Testis (tissue), 3 donors: ENCODE data around the gene ZNF775. TPM values are rescaled to one million over a fixed set of nuclear protein-coding genes. Genes with fewer than 3 reads are reported as not detected.
A peak's percentile ranks its signal among the peaks of the same experiment; 100 is the strongest.

Experiments
- DNase-seq: peaks from one replicate; pipeline ENCODE4 v3.0.0-alpha.2; 2019
- H3K27ac ChIP-seq, 2 donors: fragments of 200-600 bp; sonication (generic); one replicate each; pipeline ENCODE4 v1.5.1; 2019
- H3K27me3 ChIP-seq: fragments of 200-600 bp; sonication (generic); one replicate; pipeline ENCODE4 v1.5.1; 2019
- H3K36me3 ChIP-seq: fragments of 200-600 bp; sonication (generic); one replicate; pipeline ENCODE4 v1.5.1; 2017; ENCODE audit warnings: low read depth; ENCODE audit errors: missing control alignments
- H3K4me1 ChIP-seq: fragments of 200-600 bp; sonication (generic); one replicate; pipeline ENCODE4 v1.5.1; 2019
- H3K4me3 ChIP-seq, 2 donors: fragments of 200-600 bp; sonication (generic); one replicate each; pipeline ENCODE4 v1.5.1; 2017 to 2019
- H3K9me3 ChIP-seq: fragments of 200-600 bp; sonication (generic); one replicate; pipeline ENCODE4 v1.5.1; 2017
- POLR2A ChIP-seq: fragments of 450-650 bp; IDR thresholded peaks from one replicate; pipeline ENCODE4 v1.6.1; 2017; ENCODE audit warnings: antibody characterized with exemption, mild to moderate bottlenecking, moderate library complexity
- WGBS, 2 donors: methylation state at CpG; one replicate each; pipeline ENCODE4 v1.1.5; 2018; 5-methylcytosine and 5-hydroxymethylcytosine counted together
- intact Hi-C: fragments of 100-400 bp; cut with DNase I; formaldehyde crosslinking; loops from one replicate; pipeline ENCODE4 v1.15.1; 2023; ENCODE audit warnings: low total_unique reads
- polyA plus RNA-seq: library from polyadenylated mRNA; stranded (reverse); fragments of 350-450 nt; fragmentation: Illumina TruSeq; extraction: RNeasy Lipid Tissue Mini Kit (QIAGEN cat#74804); gene quantifications from one replicate; pipeline ENCODE4 v1.2.3, GENCODE V29; 2014; ENCODE audit warnings: low read depth, low replicate concordance; ENCODE audit not compliant: insufficient read depth
- total RNA-seq, 2 donors: library from RNA; depleted of rRNA; stranded (reverse); fragments of >200 nt; gene quantifications; one replicate each; pipeline ENCODE4 v1.2.3, GENCODE V29; 2016
- TF ChIP-seq, protein P1 (sequence below), 3 experiments: fragments of 450-650 bp in 2 of 3; fragments of 200-600 bp in 1 of 3; sonication (generic) in 1 of 3; IDR thresholded peaks; one replicate each; pipeline ENCODE4 v1.5.1; 2016 to 2019; ENCODE audit warnings: antibody characterized with exemption in 3 of 3, mild to moderate bottlenecking in 2 of 3, moderate library complexity in 1 of 3

ZNF775 gene
- total and polyA plus RNA-seq, 3 donors from 2014 or later: 5.2 to 14.1 (median 11.0) TPM

DNA sequence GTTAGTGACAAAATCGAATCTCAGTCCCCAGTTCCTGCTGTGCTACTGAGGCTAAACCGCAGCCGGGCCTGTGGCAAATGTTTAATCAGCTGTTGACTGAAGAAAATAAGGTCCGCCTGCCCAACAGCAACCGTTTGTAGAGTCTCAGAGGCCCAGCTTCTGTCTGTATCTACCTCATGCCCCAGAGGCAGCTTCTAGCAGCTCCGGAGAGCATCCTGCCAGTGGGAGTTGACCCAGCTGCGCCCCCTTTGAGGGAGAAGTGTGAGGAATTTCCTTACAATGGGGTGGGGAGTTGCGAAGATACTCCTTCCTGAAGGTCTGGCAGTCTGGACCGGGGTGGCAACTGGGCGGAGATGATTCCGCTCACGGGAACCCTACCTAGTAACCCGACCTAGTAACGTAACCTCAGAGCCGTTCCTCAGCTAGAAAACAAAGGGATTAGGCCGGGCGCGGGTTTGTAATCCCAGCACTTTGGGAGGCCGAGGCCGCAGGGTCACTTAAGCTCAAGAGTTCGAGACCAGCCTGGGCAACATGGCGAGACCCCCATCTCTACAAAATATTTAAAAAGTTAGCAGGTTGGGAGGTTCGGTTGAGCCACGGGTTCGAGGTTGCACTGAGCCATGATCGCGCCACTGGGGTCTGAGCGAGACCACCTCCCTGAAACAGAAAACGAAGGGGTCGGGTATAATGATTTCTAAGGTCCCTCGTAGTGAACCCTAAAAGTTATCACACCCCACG, 846 bp upstream of the ZNF775 start:
- WGBS, 2 donors: 7 to 9% methylated on average over 9 to 32 of the region's 32 CpGs
- intact Hi-C loops: no loop called here
- peak overlapping the region; percentile 75 to 81 for H3K27ac ChIP-seq
- H3K4me3 ChIP-seq: peak overlapping the region; percentile 78 to 89
- H3K4me1 ChIP-seq: peaks cover 20% of the 10 kb centered on the region
- H3K9me3 ChIP-seq: no peaks in the 10 kb centered on the region
- TF ChIP-seq, protein P1, sequence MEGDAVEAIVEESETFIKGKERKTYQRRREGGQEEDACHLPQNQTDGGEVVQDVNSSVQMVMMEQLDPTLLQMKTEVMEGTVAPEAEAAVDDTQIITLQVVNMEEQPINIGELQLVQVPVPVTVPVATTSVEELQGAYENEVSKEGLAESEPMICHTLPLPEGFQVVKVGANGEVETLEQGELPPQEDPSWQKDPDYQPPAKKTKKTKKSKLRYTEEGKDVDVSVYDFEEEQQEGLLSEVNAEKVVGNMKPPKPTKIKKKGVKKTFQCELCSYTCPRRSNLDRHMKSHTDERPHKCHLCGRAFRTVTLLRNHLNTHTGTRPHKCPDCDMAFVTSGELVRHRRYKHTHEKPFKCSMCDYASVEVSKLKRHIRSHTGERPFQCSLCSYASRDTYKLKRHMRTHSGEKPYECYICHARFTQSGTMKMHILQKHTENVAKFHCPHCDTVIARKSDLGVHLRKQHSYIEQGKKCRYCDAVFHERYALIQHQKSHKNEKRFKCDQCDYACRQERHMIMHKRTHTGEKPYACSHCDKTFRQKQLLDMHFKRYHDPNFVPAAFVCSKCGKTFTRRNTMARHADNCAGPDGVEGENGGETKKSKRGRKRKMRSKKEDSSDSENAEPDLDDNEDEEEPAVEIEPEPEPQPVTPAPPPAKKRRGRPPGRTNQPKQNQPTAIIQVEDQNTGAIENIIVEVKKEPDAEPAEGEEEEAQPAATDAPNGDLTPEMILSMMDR (IDR thresholded peaks at IDR 0.05): no peak
- TF ChIP-seq POLR2A: no peak
- DNase-seq: no peak
- no peaks in the 10 kb centered on the region for H3K36me3 ChIP-seq
- H3K27me3 ChIP-seq: no peaks in the 10 kb centered on the region

DNA sequence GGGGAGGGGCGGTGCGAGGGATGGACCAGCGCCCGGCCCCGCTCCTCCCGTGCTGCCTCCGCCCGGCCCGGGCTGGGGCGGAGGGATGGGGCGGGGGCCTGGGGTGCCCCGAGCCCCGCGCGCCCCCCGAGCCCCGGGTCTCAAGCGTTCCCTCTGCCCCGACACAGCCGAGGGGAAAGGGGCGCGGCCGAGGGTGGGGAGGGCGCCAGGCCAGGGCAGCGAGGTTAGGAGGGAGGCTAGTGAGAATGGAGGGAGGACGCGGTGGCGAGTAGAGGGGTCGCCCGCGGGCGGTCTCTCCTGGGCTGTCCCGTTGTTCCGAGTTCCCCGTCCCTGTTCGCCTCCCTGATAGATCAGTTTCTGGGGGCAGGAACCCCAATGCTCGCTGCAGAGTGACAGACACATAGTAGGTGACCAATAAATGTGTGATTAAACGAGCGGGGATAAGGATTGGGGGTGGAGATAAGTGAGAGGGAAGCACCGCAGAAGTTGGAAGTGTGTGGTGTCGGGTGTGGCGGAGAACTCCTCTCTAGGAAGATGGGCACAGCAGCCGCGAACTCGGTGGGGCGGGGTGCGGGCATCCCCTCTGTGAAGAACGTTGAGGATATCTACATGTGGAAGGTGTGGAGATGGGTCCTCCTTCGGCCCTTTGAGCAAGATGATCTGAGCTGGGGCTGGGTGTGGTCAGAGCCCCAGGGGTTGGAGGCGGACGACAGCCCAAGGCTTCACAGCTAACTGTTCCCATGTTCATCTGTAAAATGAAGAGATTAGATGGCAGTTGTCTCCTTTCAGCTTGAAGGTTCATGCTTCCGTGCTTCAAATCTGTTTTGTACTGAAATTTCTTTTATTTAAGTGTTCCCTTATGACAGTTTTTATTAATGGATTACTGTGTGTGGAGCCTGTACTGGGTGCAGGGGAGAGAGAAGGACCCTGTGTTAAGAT, 580 bp downstream of the ZNF775 start:
- peak overlapping the region; percentile 39 to 81 for H3K27ac ChIP-seq
- peaks cover 22% of the 10 kb centered on the region for H3K4me1 ChIP-seq
- intact Hi-C loops: no loop called here
- H3K36me3 ChIP-seq: no peaks in the 10 kb centered on the region
- H3K27me3 ChIP-seq: no peaks in the 10 kb centered on the region
- no peaks in the 10 kb centered on the region for H3K9me3 ChIP-seq
- H3K4me3 ChIP-seq: peak overlapping the region; percentile 78 to 89
- no peak for TF ChIP-seq POLR2A
- TF ChIP-seq, protein P1 (IDR thresholded peaks at IDR 0.05): no peak
- 1 to 3% methylated on average over 29 to 42 of the region's 52 CpGs for WGBS, 2 donors
- DNase-seq: no peak

DNA sequence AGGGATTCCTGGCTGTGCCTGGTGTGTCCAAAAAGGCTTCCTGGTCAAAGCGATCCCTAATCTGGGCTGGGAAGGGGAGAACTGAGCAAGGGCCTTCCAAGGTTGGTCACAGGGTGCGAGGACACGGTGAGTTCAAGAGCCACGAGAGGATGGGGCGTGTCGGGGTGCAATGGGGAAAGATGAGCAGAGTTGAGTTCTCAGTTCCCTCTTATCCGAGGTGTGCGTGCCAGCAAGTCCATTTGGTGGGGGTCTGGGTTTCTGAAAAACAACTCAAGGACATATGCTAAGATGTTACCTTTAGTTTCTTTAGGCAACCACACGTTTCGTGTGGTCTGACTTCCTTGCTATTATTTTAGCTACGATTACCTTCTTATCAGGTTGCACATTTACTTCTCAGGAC, 1.3 kb downstream of the ZNF775 start:
- 57 to 63% methylated on average over 11 of the region's 11 CpGs for WGBS, 2 donors
- Histone ChIP-seq H3K27ac (no peak overlapping the region), H3K4me1 (peaks cover 22% of the 10 kb centered on the region), H3K36me3 (no peaks in the 10 kb centered on the region), H3K4me3 (no peak overlapping the region), H3K9me3 (no peaks in the 10 kb centered on the region), H3K27me3 (no peaks in the 10 kb centered on the region)
- intact Hi-C loops: no loop called here
- TF ChIP-seq, protein P1 (IDR thresholded peaks at IDR 0.05): no peak
- DNase-seq: no peak

DNA sequence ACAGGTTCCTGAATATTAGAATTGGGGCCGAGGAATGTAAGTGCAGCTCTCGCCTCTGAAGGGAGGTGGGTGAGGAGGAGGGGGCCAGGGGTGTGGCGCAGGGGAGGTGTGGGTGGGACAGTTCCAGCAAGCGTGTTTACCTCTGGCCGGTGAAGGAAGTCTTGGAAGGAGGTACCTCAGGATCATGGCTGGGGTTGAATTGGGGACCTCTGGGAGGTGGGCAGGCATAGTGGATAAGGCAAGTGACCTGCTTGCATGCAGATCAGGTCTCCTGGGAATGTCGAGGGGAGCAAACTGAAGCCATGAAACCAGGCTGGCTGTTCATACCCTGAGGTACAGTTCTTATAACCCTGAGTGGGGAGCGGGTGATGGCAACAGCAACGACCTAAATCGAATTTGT, 2.0 kb downstream of the ZNF775 start:
- Histone ChIP-seq H3K4me1 (peaks cover 22% of the 10 kb centered on the region), H3K36me3 (no peaks in the 10 kb centered on the region), H3K9me3 (no peaks in the 10 kb centered on the region), H3K27me3 (no peaks in the 10 kb centered on the region), H3K27ac (no peak overlapping the region), H3K4me3 (no peak overlapping the region)
- 83 to 88% methylated on average over 9 of the region's 9 CpGs for WGBS, 2 donors
- intact Hi-C loops: no loop called here
- TF ChIP-seq, protein P1 (IDR thresholded peaks at IDR 0.05): no peak
- TF ChIP-seq POLR2A: no peak
- DNase-seq: no peak
